Measurements from ENCODE around the gene HCN1.
A peak's percentile ranks its signal among the peaks of the same experiment; 100 is the strongest.
"Not testable (repeated sequence)": the region's sequence is repeated elsewhere in the genome, so short reads cannot be mapped to it uniquely, and the experiment has no call there.

The HCN1 gene

GRCh38 chr5:45414620-45415573 is 281.3 kb downstream of the HCN1 start:
- DNase-seq = no peak

- DNase-seq = no peak
Measured at GRCh38 chr5:45411971-45412612, 284.1 kb downstream of the HCN1 start.

- DNase-seq = no peak
Measured at GRCh38 chr5:45410304-45410995, 285.7 kb downstream of the HCN1 start.

- DNase-seq = no peak
Measured at GRCh38 chr5:45408067-45408466, 288.1 kb downstream of the HCN1 start.

- no peak for DNase-seq
Measured at GRCh38 chr5:45402804-45403455, 293.2 kb downstream of the HCN1 start.

- no peak for DNase-seq
Measured at GRCh38 chr5:45399041-45399440, 297.1 kb downstream of the HCN1 start.

GRCh38 chr5:45385321-45386058 is 310.7 kb downstream of the HCN1 start:
- DNase-seq = peak; percentile 7

- no peak for DNase-seq
Measured at GRCh38 chr5:45383985-45384384, 312.2 kb downstream of the HCN1 start.

- DNase-seq = no peak
Measured at GRCh38 chr5:45382583-45382982, 313.6 kb downstream of the HCN1 start.

GRCh38 chr5:45376417-45376816 is 319.8 kb downstream of the HCN1 start:
- no peak for DNase-seq

- DNase-seq = no peak
Measured at GRCh38 chr5:45372629-45373028, 323.6 kb downstream of the HCN1 start.

GRCh38 chr5:45371423-45371822 is 324.8 kb downstream of the HCN1 start:
- not testable (repeated sequence) for DNase-seq

GRCh38 chr5:45355189-45355992 is 340.8 kb downstream of the HCN1 start:
- no peak for DNase-seq

- DNase-seq = no peak
Measured at GRCh38 chr5:45336464-45336863, 359.7 kb downstream of the HCN1 start.

- DNase-seq = no peak
Measured at GRCh38 chr5:45335978-45336377, 360.2 kb downstream of the HCN1 start.

GRCh38 chr5:45335346-45335745 is 360.8 kb downstream of the HCN1 start:
- DNase-seq = no peak

- DNase-seq = no peak
Measured at GRCh38 chr5:45334939-45335338, 361.2 kb downstream of the HCN1 start.

- DNase-seq = not testable (repeated sequence)
Measured at GRCh38 chr5:45312627-45313026, 383.6 kb downstream of the HCN1 start.

GRCh38 chr5:45295231-45295630 is 400.9 kb downstream of the HCN1 start:
- no peak for DNase-seq

GRCh38 chr5:45288746-45289145 is 407.4 kb downstream of the HCN1 start:
- no peak for DNase-seq

- DNase-seq = no peak
Measured at GRCh38 chr5:45284436-45284835, 411.7 kb downstream of the HCN1 start.

All from fibroblast of skin of scalp (primary cell).